BLaER1 (cell line): ENCODE measurements around the gene DEDD.

Experiments used
- H3K27ac ChIP-seq: shearing (Covaris generic); formaldehyde crosslinking; 2 replicates; pipeline ENCODE4 v1.8.1; 2022
- H3K27me3 ChIP-seq: shearing (Covaris generic); formaldehyde crosslinking; 2 replicates; pipeline ENCODE4 v1.8.1; 2022
- H3K36me3 ChIP-seq: shearing (Covaris generic); formaldehyde crosslinking; 2 replicates; pipeline ENCODE4 v1.8.1; 2022
- H3K4me1 ChIP-seq: shearing (Covaris generic); formaldehyde crosslinking; 2 replicates; pipeline ENCODE4 v1.8.1; 2022
- H3K4me2 ChIP-seq: shearing (Covaris generic); formaldehyde crosslinking; 2 replicates; pipeline ENCODE4 v1.8.1; 2022
- H3K4me3 ChIP-seq: shearing (Covaris generic); formaldehyde crosslinking; 2 replicates; pipeline ENCODE4 v1.8.1; 2022
- H3K9ac ChIP-seq: shearing (Covaris generic); formaldehyde crosslinking; 2 replicates; pipeline ENCODE4 v1.8.1; 2022
- H3K9me3 ChIP-seq: shearing (Covaris generic); formaldehyde crosslinking; 2 replicates; pipeline ENCODE4 v1.8.1; 2022
- H4K20me1 ChIP-seq: shearing (Covaris generic); formaldehyde crosslinking; 2 replicates; pipeline ENCODE4 v1.8.1; 2022
- Cebpa-rat ChIP-seq: shearing (Covaris generic); IDR thresholded peaks from 2 replicates; pipeline ENCODE4 v1.8.1; 2022

The DEDD gene

GRCh38 chr1:161132410-161133219, at the start of gene DEDD:
TSS of gene DEDD (minus strand) at chr1:161132667. CDS start at chr1:161124462, 8,205 bp downstream.
- H3K4me3 ChIP-seq, result peak within 1 kb of the TSS; percentile 71

GRCh38 chr1:161182214-161182613, 49.7 kb upstream of the DEDD start:
- Histone ChIP-seq H3K4me2 (peak overlapping the region; percentile 23), H3K27me3 (no peaks in the 10 kb centered on the region), H3K9me3 (no peaks in the 10 kb centered on the region), H4K20me1 (no peaks in the 10 kb centered on the region), H3K4me1 (peaks cover 91% of the 10 kb centered on the region), H3K9ac (no peak overlapping the region), H3K27ac (peak overlapping the region; percentile 12; the same call in 1 of the 2 replicates), H3K4me3 (no peak overlapping the region), H3K36me3 (no peaks in the 10 kb centered on the region)
- TF ChIP-seq Cebpa-rat, result no peak

More at GRCh38 chr1:161132410-161133219, at the start of gene DEDD:
- TF ChIP-seq Cebpa-rat, result no peak
- peaks cover 38% of the 10 kb centered on the region for H3K36me3 ChIP-seq
- H3K27me3 ChIP-seq, result no peaks in the 10 kb centered on the region
- peak within 1 kb of the TSS; percentile 93 for H3K9ac ChIP-seq
- no peaks in the 10 kb centered on the region for H3K9me3 ChIP-seq
- H3K27ac ChIP-seq, result peak within 1 kb of the TSS; percentile 93
- H3K4me1 ChIP-seq, result peaks cover 52% of the 10 kb centered on the region
- peak within 1 kb of the TSS; percentile 90 for H3K4me2 ChIP-seq
- peaks cover 13% of the 10 kb centered on the region; the same call in 1 of the 2 replicates for H4K20me1 ChIP-seq

GRCh38 chr1:161180639-161181038, 48.2 kb upstream of the DEDD start:
- no peak overlapping the region for H3K9ac ChIP-seq
- peaks cover 13% of the 10 kb centered on the region; the same call in 1 of the 2 replicates for H4K20me1 ChIP-seq
- H3K4me2 ChIP-seq, result no peak overlapping the region
- no peaks in the 10 kb centered on the region for H3K9me3 ChIP-seq
- no peak overlapping the region for H3K27ac ChIP-seq
- H3K4me1 ChIP-seq, result peaks cover 87% of the 10 kb centered on the region
- H3K4me3 ChIP-seq, result no peak overlapping the region
- peaks cover 6% of the 10 kb centered on the region for H3K36me3 ChIP-seq
- TF ChIP-seq Cebpa-rat, result no peak
- H3K27me3 ChIP-seq, result no peaks in the 10 kb centered on the region

GRCh38 chr1:161179698-161180097, 47.2 kb upstream of the DEDD start:
- Histone ChIP-seq H3K4me3 (no peak overlapping the region), H4K20me1 (peaks cover 18% of the 10 kb centered on the region; the same call in 1 of the 2 replicates), H3K9ac (no peak overlapping the region), H3K27ac (no peak overlapping the region), H3K27me3 (no peaks in the 10 kb centered on the region), H3K36me3 (peaks cover 15% of the 10 kb centered on the region), H3K4me1 (peaks cover 86% of the 10 kb centered on the region), H3K9me3 (no peaks in the 10 kb centered on the region), H3K4me2 (peak overlapping the region; percentile 98; the same call in 1 of the 2 replicates)
- TF ChIP-seq Cebpa-rat, result no peak

GRCh38 chr1:161177936-161178244, 45.4 kb upstream of the DEDD start:
- Histone ChIP-seq H3K9ac (peak overlapping the region; percentile 88), H3K4me1 (peaks cover 68% of the 10 kb centered on the region), H3K27ac (peak overlapping the region; percentile 86), H3K4me3 (peak overlapping the region; percentile 82), H4K20me1 (peaks cover 18% of the 10 kb centered on the region; the same call in 1 of the 2 replicates), H3K36me3 (peaks cover 33% of the 10 kb centered on the region), H3K4me2 (peak overlapping the region; percentile 98), H3K27me3 (no peaks in the 10 kb centered on the region), H3K9me3 (no peaks in the 10 kb centered on the region)
- TF ChIP-seq Cebpa-rat, result no peak

GRCh38 chr1:161177112-161177935, 44.9 kb upstream of the DEDD start, which contains the start of gene B4GALT3:
TSS of gene B4GALT3 (minus strand) at chr1:161177507. CDS start at chr1:161176060, 1,447 bp downstream.
- H3K4me2 ChIP-seq, result peak within 1 kb of the TSS; percentile 98
- TF ChIP-seq Cebpa-rat, result no peak
- H3K9ac ChIP-seq, result peak within 1 kb of the TSS; percentile 88
- H3K27ac ChIP-seq, result peak within 1 kb of the TSS; percentile 86
- H3K4me3 ChIP-seq, result peak within 1 kb of the TSS; percentile 82
- H3K27me3 ChIP-seq, result no peaks in the 10 kb centered on the region
- H3K9me3 ChIP-seq, result no peaks in the 10 kb centered on the region
- H3K36me3 ChIP-seq, result peaks cover 39% of the 10 kb centered on the region
- H4K20me1 ChIP-seq, result peaks cover 18% of the 10 kb centered on the region; the same call in 1 of the 2 replicates
- peaks cover 62% of the 10 kb centered on the region for H3K4me1 ChIP-seq

GRCh38 chr1:161176468-161177111, 44.1 kb upstream of the DEDD start:
- H3K4me1 ChIP-seq, result peaks cover 55% of the 10 kb centered on the region
- no peak for TF ChIP-seq Cebpa-rat
- H3K4me2 ChIP-seq, result peak overlapping the region; percentile 98
- peak overlapping the region; percentile 88 for H3K9ac ChIP-seq
- H3K27ac ChIP-seq, result peak overlapping the region; percentile 86
- H3K27me3 ChIP-seq, result no peaks in the 10 kb centered on the region
- no peaks in the 10 kb centered on the region for H3K9me3 ChIP-seq
- peaks cover 18% of the 10 kb centered on the region; the same call in 1 of the 2 replicates for H4K20me1 ChIP-seq
- H3K36me3 ChIP-seq, result peaks cover 46% of the 10 kb centered on the region
- peak overlapping the region; percentile 82 for H3K4me3 ChIP-seq

- peak overlapping the region; percentile 82 for H3K4me3 ChIP-seq
- H3K9me3 ChIP-seq, result no peaks in the 10 kb centered on the region
- TF ChIP-seq Cebpa-rat, result no peak
- H3K4me1 ChIP-seq, result peaks cover 48% of the 10 kb centered on the region
- peaks cover 53% of the 10 kb centered on the region for H3K36me3 ChIP-seq
- peak overlapping the region; percentile 98 for H3K4me2 ChIP-seq
- H3K27ac ChIP-seq, result no peak overlapping the region
- peak overlapping the region; percentile 88 for H3K9ac ChIP-seq
- H4K20me1 ChIP-seq, result peaks cover 18% of the 10 kb centered on the region; the same call in 1 of the 2 replicates
- no peaks in the 10 kb centered on the region for H3K27me3 ChIP-seq
Observed at GRCh38 chr1:161175771-161176453, 43.4 kb upstream of the DEDD start.

GRCh38 chr1:161174911-161175310, 42.4 kb upstream of the DEDD start:
- no peak overlapping the region for H3K4me2 ChIP-seq
- H3K27me3 ChIP-seq, result no peaks in the 10 kb centered on the region
- H3K36me3 ChIP-seq, result peaks cover 62% of the 10 kb centered on the region
- H3K4me3 ChIP-seq, result no peak overlapping the region
- H3K9me3 ChIP-seq, result no peaks in the 10 kb centered on the region
- peaks cover 40% of the 10 kb centered on the region for H3K4me1 ChIP-seq
- TF ChIP-seq Cebpa-rat, result no peak
- peaks cover 18% of the 10 kb centered on the region; the same call in 1 of the 2 replicates for H4K20me1 ChIP-seq
- H3K9ac ChIP-seq, result 0 out of 2 replicates have a peak overlapping the region, but pooled peaks have one; percentile 88
- H3K27ac ChIP-seq, result no peak overlapping the region
